SHP77 (cell line): ENCODE data around the gene TTC17.
"Not testable (repeated sequence)": the region's sequence is repeated elsewhere in the genome, so short reads cannot be mapped to it uniquely, and the experiment has no call there.

ENCODE experiments used
- DNase-seq, 2 experiments: peaks; one replicate each; lab custom pipeline; 2025; lab: John Stamatoyannopoulos, UW

TTC17 gene

GRCh38 chr11:43467958-43468357 lies 109.2 kb downstream of the TTC17 start:
- DNase-seq: no peak

- not testable (repeated sequence) for DNase-seq
Observed at GRCh38 chr11:43477491-43477890, 118.8 kb downstream of the TTC17 start.

GRCh38 chr11:43486141-43486540 lies 127.4 kb downstream of the TTC17 start:
- DNase-seq: no peak

GRCh38 chr11:43489869-43490465 lies 131.2 kb downstream of the TTC17 start:
- DNase-seq: no peak

- no peak for DNase-seq
Observed at GRCh38 chr11:43492701-43493100, 134.0 kb downstream of the TTC17 start.

GRCh38 chr11:43493431-43493830 lies 134.7 kb downstream of the TTC17 start:
- DNase-seq: no peak

- DNase-seq: no peak
Observed at GRCh38 chr11:43497144-43497543, 138.4 kb downstream of the TTC17 start.

- no peak for DNase-seq
Observed at GRCh38 chr11:43498561-43498960, 139.8 kb downstream of the TTC17 start.

GRCh38 chr11:43503417-43503816 lies 144.7 kb downstream of the TTC17 start:
- DNase-seq: no peak

- peak; percentile 68 to 75 for DNase-seq
Observed at GRCh38 chr11:43504316-43504950, 145.7 kb downstream of the TTC17 start.

- DNase-seq: no peak
Observed at GRCh38 chr11:43505171-43505570, 146.5 kb downstream of the TTC17 start.

- DNase-seq: no peak
Observed at GRCh38 chr11:43507171-43507570, 148.5 kb downstream of the TTC17 start.

- no peak for DNase-seq
Observed at GRCh38 chr11:43508511-43508918, 149.8 kb downstream of the TTC17 start.

GRCh38 chr11:43511959-43512358 lies 153.2 kb downstream of the TTC17 start:
- no peak for DNase-seq

GRCh38 chr11:43515090-43515489 lies 156.4 kb downstream of the TTC17 start:
- DNase-seq: peak in 1 of 2 experiments; percentile 31

- no peak for DNase-seq
Observed at GRCh38 chr11:43516316-43516850, 157.7 kb downstream of the TTC17 start.

GRCh38 chr11:43517518-43517917 lies 158.8 kb downstream of the TTC17 start:
- no peak for DNase-seq

- DNase-seq: no peak
Observed at GRCh38 chr11:43518408-43519160, 159.9 kb downstream of the TTC17 start.

GRCh38 chr11:43521471-43521870 lies 162.8 kb downstream of the TTC17 start:
- no peak for DNase-seq

GRCh38 chr11:43523632-43524031 lies 164.9 kb downstream of the TTC17 start:
- DNase-seq: no peak

- DNase-seq: no peak
Observed at GRCh38 chr11:43532041-43532440, 173.3 kb downstream of the TTC17 start.

- DNase-seq: no peak
Observed at GRCh38 chr11:43537833-43538615, 179.3 kb downstream of the TTC17 start.
